Calu3 (cell line): ENCODE measurements around the gene TRABD2B. TPM values are rescaled to one million over a fixed set of nuclear protein-coding genes. Genes with fewer than 3 reads are reported as not detected.

Source experiments
- BruUV-seq: library from RNA; stranded (reverse); fragments of 400-500 nt; replicated peaks from 2 replicates; lab custom pipeline; 2021; lab: Mats Ljungman, UMichigan
- CTCF ChIA-PET: fragments of 300-600 bp; sonication (Branson Sonifier 250); formaldehyde crosslinking; loops from one replicate; lab custom pipeline; 2022; ENCODE audit warnings: antibody characterized with exemption; lab: Charles Lee
- DNase-seq: peaks from one replicate; pipeline ENCODE4 v3.0.0; 2022
- H3K27ac Mint-ChIP-seq: one replicate; pipeline ENCODE4 v1.8.0; 2022; ENCODE audit warnings: mixed read lengths; ENCODE audit not compliant: unreplicated experiment
- H3K27me3 Mint-ChIP-seq: one replicate; pipeline ENCODE4 v1.8.0; 2022; ENCODE audit warnings: mixed read lengths; ENCODE audit not compliant: unreplicated experiment
- H3K36me3 Mint-ChIP-seq: one replicate; pipeline ENCODE4 v1.8.0; 2022; ENCODE audit warnings: mild to moderate bottlenecking, moderate library complexity, mixed read lengths; ENCODE audit not compliant: insufficient read depth, unreplicated experiment
- H3K4me1 Mint-ChIP-seq: one replicate; pipeline ENCODE4 v1.8.0; 2022; ENCODE audit warnings: mild to moderate bottlenecking, low read depth, mixed read lengths; ENCODE audit not compliant: unreplicated experiment
- H3K4me3 Mint-ChIP-seq: one replicate; pipeline ENCODE4 v1.8.0; 2022; ENCODE audit warnings: mild to moderate bottlenecking, low read depth, moderate library complexity, mixed read lengths; ENCODE audit not compliant: unreplicated experiment
- H3K9me3 Mint-ChIP-seq: one replicate; pipeline ENCODE4 v1.8.0; 2022; ENCODE audit warnings: low read depth, mixed read lengths; ENCODE audit not compliant: unreplicated experiment
- intact Hi-C: fragments of 100-400 bp; cut with micrococcal nuclease; formaldehyde crosslinking; loops from one replicate; pipeline ENCODE4 v1.10.0; 2022; ENCODE audit not compliant: unreplicated experiment
- total RNA-seq: library from RNA; stranded (reverse); gene quantifications from 2 replicates; pipeline ENCODE4 v1.2.3, GENCODE V29; 2022
- TF ChIP-seq, protein P1 (sequence below): fragments of 200-600 bp; IDR thresholded peaks from one replicate; pipeline ENCODE4 v1.8.0; 2022; ENCODE audit warnings: antibody characterized with exemption; ENCODE audit not compliant: unreplicated experiment

TRABD2B gene
- total RNA-seq, 1 experiment from 2014 or later: 0.42 TPM

DNA sequence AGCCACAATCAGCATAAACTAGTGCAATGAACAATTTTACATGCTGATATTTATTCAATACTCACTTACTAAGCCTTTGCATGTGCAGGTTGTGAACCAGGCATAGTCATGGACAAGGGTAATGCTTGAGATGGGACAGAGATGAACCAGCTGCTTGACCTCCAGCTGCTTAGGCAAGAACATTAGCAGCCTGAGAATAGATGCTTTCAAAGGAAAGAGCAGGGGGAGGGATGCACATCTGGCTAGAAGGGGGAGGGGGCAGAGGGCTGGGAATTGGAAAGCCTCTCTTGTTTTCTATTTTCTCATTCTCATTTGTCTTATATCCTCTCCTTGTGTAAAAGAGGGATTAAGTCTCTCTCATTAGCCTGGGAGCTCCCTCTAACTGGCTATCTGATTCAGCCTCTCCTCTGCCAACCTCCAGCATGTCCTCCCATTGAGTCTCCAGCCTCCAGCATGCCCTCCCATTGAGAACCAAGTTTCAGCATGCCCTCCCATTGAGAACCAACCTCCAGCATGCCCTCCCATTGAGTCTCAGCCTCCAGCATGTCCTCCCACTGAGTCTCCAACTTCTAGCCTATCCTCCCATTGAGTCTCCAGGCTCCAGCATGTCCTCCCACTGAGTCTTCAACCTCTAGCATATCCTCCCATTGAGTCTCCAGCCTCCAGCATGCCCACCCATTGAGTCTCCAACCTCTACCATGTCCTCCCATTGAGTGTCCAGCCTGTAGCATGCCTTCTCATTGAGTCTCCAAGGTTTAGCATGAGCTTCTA, 38.4 kb upstream of the TRABD2B start:
- TF ChIP-seq, protein P1, sequence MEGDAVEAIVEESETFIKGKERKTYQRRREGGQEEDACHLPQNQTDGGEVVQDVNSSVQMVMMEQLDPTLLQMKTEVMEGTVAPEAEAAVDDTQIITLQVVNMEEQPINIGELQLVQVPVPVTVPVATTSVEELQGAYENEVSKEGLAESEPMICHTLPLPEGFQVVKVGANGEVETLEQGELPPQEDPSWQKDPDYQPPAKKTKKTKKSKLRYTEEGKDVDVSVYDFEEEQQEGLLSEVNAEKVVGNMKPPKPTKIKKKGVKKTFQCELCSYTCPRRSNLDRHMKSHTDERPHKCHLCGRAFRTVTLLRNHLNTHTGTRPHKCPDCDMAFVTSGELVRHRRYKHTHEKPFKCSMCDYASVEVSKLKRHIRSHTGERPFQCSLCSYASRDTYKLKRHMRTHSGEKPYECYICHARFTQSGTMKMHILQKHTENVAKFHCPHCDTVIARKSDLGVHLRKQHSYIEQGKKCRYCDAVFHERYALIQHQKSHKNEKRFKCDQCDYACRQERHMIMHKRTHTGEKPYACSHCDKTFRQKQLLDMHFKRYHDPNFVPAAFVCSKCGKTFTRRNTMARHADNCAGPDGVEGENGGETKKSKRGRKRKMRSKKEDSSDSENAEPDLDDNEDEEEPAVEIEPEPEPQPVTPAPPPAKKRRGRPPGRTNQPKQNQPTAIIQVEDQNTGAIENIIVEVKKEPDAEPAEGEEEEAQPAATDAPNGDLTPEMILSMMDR: no peak
- Mint-ChIP-seq H3K4me1 (no peaks in the 10 kb centered on the region), H3K27ac (no peak overlapping the region), H3K27me3 (peaks cover 53% of the 10 kb centered on the region), H3K9me3 (no peaks in the 10 kb centered on the region), H3K4me3 (no peak overlapping the region), H3K36me3 (no peaks in the 10 kb centered on the region)
- DNase-seq: no peak
- CTCF ChIA-PET: interaction anchor here (0.7 kb wide), 2 partner anchors 15 to 405 kb away, joined by 3 to 7 read pairs; no protein-coding TSS in a partner anchor
- intact Hi-C loops: no loop called here
- BruUV-seq: no TSS peak

DNA sequence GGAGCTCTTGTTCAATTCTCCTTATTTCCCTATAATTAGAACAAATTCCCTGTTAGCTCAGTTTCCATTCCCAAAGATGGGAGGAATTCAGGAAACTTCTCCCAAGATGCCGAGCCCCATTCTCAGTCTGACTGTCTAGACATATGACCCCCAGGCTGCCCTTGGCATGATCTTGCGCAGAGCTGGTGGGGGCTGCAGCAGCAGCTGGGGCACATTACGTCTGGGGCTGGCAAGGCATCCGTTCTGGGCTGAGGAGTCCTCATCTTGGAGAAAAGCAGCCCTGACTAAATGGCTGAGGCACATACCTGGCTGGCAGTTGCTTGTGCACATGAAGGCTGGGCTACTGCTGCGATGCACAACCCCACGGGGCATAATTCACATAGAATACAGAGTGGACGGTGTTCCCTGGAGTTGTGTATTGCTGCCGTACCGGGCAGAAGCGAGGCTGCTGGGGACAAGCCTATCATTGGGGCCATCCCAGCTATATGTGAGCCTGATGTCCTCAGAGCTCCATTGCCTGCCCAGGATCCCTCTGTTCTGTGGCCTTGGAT, 36.4 kb upstream of the TRABD2B start:
- no peak for DNase-seq
- TF ChIP-seq, protein P1: no peak
- Mint-ChIP-seq H3K9me3 (no peaks in the 10 kb centered on the region), H3K4me3 (no peak overlapping the region), H3K27me3 (peaks cover 59% of the 10 kb centered on the region), H3K27ac (no peak overlapping the region), H3K4me1 (no peaks in the 10 kb centered on the region), H3K36me3 (no peaks in the 10 kb centered on the region)
- intact Hi-C loops: no loop called here
- BruUV-seq: no TSS peak
- CTCF ChIA-PET: no interaction called here

DNA sequence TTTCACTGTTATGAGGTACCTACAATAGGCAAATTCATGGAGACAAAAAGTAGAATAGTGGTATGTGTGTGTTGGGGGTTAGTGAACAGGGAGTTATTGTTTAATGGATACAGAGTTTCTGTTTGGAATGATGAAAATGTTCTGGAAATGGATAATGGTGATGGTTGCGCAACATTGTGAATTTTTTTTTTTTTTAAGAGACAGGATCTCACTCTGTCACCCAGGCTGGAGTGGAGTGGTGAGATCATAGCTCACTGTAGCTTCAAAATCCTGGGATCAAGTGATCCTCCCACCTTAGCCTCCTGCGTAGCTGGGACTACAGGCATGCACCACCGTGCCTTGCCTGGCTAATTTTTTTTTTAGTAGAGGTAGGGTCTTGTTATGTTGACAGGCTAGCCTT, 34.5 kb upstream of the TRABD2B start:
- no peak for DNase-seq
- no TSS peak for BruUV-seq
- TF ChIP-seq, protein P1: no peak
- H3K36me3 Mint-ChIP-seq: no peaks in the 10 kb centered on the region
- H3K27me3 Mint-ChIP-seq: peaks cover 46% of the 10 kb centered on the region
- CTCF ChIA-PET: interaction anchor here (0.7 to 1.0 kb wide), 2 partner anchors 34 to 159 kb away, joined by 3 to 4 read pairs; partner anchors contain the start of gene TRABD2B
- peaks cover 2% of the 10 kb centered on the region for H3K4me1 Mint-ChIP-seq
- H3K9me3 Mint-ChIP-seq: no peaks in the 10 kb centered on the region
- H3K27ac Mint-ChIP-seq: no peak overlapping the region
- intact Hi-C loops: no loop called here
- no peak overlapping the region for H3K4me3 Mint-ChIP-seq

DNA sequence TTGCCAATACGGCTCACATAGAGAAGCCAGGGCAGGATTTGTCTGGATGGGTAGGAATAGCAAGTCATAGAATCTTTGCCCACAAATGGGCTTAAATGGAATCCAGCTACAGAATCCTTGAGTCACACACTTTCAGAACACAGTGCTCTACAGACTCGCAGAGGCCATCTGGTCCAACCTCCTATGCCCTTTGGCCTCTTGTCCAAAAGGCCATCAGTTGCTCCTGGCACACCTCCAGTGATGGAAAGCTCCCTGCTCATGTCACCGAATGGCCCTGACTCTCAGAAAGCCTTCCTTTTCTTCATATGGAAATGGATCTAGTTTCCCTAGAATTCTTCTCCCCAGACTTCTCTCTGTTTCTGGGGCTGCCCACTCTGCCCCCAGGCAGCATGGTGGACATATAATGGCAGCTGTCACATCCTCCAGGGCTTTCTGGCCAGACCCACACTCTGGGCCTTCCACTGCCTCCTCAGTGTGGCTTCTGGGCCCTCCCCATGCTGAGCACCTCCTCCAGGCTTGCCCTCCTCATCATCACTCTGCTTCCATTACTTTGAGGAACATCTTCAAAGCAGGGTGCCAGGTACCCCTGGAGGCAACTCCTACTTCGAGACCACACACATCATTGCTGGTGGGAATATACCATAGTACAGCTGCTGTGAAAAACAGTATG, 33.6 kb upstream of the TRABD2B start:
- TF ChIP-seq, protein P1: no peak
- peaks cover 37% of the 10 kb centered on the region for H3K27me3 Mint-ChIP-seq
- CTCF ChIA-PET: no interaction called here
- no peaks in the 10 kb centered on the region for H3K36me3 Mint-ChIP-seq
- no peak for DNase-seq
- no peaks in the 10 kb centered on the region for H3K9me3 Mint-ChIP-seq
- no TSS peak for BruUV-seq
- no peak overlapping the region for H3K4me3 Mint-ChIP-seq
- intact Hi-C loops: no loop called here
- peaks cover 11% of the 10 kb centered on the region for H3K4me1 Mint-ChIP-seq
- H3K27ac Mint-ChIP-seq: no peak overlapping the region
